NCI-H1092 treated with DMSO at 0.1 percent for 48 hours (cell line): ENCODE results near the gene PITPNC1.
A peak's percentile ranks its signal among the peaks of the same experiment; 100 is the strongest.
"Not testable (repeated sequence)": the region's sequence is repeated elsewhere in the genome, so short reads cannot be mapped to it uniquely, and the experiment has no call there.

Experiments used
- DNase-seq: peaks from one replicate; lab custom pipeline; 2025; lab: John Stamatoyannopoulos, UW

Gene PITPNC1

GRCh38 chr17:67624886-67625656 is 248.0 kb downstream of the PITPNC1 start:
- peak; percentile 21 for DNase-seq

- no peak for DNase-seq
Observed at GRCh38 chr17:67625971-67626370, 248.9 kb downstream of the PITPNC1 start.

GRCh38 chr17:67628580-67629013 is 251.5 kb downstream of the PITPNC1 start:
- DNase-seq, result peak; percentile 12

- peak; percentile 35 for DNase-seq
Observed at GRCh38 chr17:67629971-67630320, 252.9 kb downstream of the PITPNC1 start.

GRCh38 chr17:67630836-67631235 is 253.8 kb downstream of the PITPNC1 start:
- not testable (repeated sequence) for DNase-seq

GRCh38 chr17:67632141-67632540 is 255.1 kb downstream of the PITPNC1 start:
- no peak for DNase-seq

- no peak for DNase-seq
Observed at GRCh38 chr17:67633751-67634211, 256.7 kb downstream of the PITPNC1 start.

GRCh38 chr17:67635681-67636080 is 258.6 kb downstream of the PITPNC1 start:
- DNase-seq, result no peak

GRCh38 chr17:67636312-67636711 is 259.2 kb downstream of the PITPNC1 start:
- DNase-seq, result no peak

GRCh38 chr17:67636834-67637520 is 259.9 kb downstream of the PITPNC1 start:
- no peak for DNase-seq

GRCh38 chr17:67637901-67638641 is 261.0 kb downstream of the PITPNC1 start:
- DNase-seq, result no peak

- no peak for DNase-seq
Observed at GRCh38 chr17:67638871-67639270, 261.8 kb downstream of the PITPNC1 start.

GRCh38 chr17:67639555-67639954 is 262.5 kb downstream of the PITPNC1 start:
- peak; percentile 68 for DNase-seq

- DNase-seq, result no peak
Observed at GRCh38 chr17:67639979-67640378, 262.9 kb downstream of the PITPNC1 start.

GRCh38 chr17:67642488-67642887 is 265.4 kb downstream of the PITPNC1 start:
- no peak for DNase-seq

GRCh38 chr17:67644061-67644460 is 267.0 kb downstream of the PITPNC1 start:
- no peak for DNase-seq

GRCh38 chr17:67645195-67645594 is 268.1 kb downstream of the PITPNC1 start:
- not testable (repeated sequence) for DNase-seq

- no peak for DNase-seq
Observed at GRCh38 chr17:67646472-67646871, 269.4 kb downstream of the PITPNC1 start.

GRCh38 chr17:67647482-67647881 is 270.4 kb downstream of the PITPNC1 start:
- DNase-seq, result no peak

- DNase-seq, result no peak
Observed at GRCh38 chr17:67648032-67648905, 271.2 kb downstream of the PITPNC1 start.

- DNase-seq, result not testable (repeated sequence)
Observed at GRCh38 chr17:67648906-67649295, 271.8 kb downstream of the PITPNC1 start.

- DNase-seq, result no peak
Observed at GRCh38 chr17:67649891-67650290, 272.8 kb downstream of the PITPNC1 start.
